Breast epithelium (tissue), 3 donors: ENCODE measurements around the gene DNAH10.

ENCODE experiments used
- CTCF ChIP-seq, 3 donors: fragments of 450-650 bp; IDR thresholded peaks; one replicate each; pipeline ENCODE4 v1.5.1; 2016 to 2017; ENCODE audit warnings: antibody characterized with exemption in 3 of 3, mild to moderate bottlenecking in 3 of 3, moderate library complexity in 3 of 3
- POLR2A ChIP-seq: fragments of 450-650 bp; IDR thresholded peaks from one replicate; pipeline ENCODE4 v1.6.1; 2016; ENCODE audit warnings: antibody characterized with exemption, mild to moderate bottlenecking, moderate library complexity
- POLR2AphosphoS5 ChIP-seq, 3 donors: sonication (generic); formaldehyde crosslinking; IDR thresholded peaks; one replicate each; pipeline ENCODE4 v1.6.1; 2017; ENCODE audit warnings: antibody characterized with exemption in 3 of 3

- TF ChIP-seq CTCF (IDR thresholded peaks at IDR 0.05) (no peak), POLR2AphosphoS5 (IDR thresholded peaks at IDR 0.05) (no peak), POLR2A (no peak)
These were observed 179.6 kb downstream of the DNAH10 start for GRCh38 chr12:123941624-123942237.
